ENCODE data around the gene TIGAR. TPM values are rescaled to one million over a fixed set of nuclear protein-coding genes. Genes with fewer than 3 reads are reported as not detected.

The TIGAR gene
- polyA plus RNA-seq, 2 of the 4 experiments (the other 2 are of a cell fraction): 24.5 to 50.9 TPM

DNA sequence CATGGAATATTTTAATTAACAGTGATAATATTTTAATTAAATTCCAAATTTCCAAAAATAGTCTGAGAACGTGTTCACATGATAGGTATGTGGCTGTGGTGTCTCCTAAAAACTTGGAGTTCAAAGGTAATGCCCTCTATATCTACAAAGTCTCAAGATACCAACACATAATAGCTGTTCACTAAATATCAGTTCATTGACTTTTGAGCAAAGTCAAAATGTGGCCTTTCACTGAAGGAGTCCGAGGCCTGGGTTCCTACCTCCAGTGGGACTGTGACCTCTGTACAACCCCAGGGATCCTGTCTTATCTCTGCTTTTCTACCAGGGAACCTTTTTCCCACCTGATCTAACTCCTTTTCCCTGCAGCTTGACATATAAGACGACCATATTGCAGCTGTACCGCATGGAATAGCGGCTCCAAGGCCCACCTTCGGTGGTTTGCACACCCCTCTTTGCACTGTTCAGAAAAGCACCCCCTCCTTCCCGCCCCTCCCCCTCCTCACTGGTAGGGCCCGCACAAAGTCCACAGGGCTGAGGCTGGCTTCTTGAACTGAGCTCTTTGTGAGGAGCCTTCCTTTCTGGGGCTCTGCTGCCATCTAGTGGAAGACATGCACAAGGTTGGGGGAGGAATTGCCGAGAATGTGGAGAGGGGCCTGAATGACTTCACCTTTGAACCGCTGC, 44.3 kb upstream of the TIGAR start:
- 2% methylated on average over 10 of the region's 10 CpGs for WGBS (ENCODE audit: missing lambda C conversion rate)
- TF ChIP-seq CBX2 (IDR thresholded peaks at IDR 0.05; ENCODE audit: borderline replicate concordance, low read depth) (no peak), KDM1A (IDR thresholded peaks at IDR 0.05; ENCODE audit: low read depth) (no peak), HOXB5 (CRISPR knock-in tag; IDR thresholded peaks at IDR 0.05) (no peak), RAD21 (conservative IDR thresholded peaks at IDR 0.05 in 1 of 2, IDR thresholded peaks at IDR 0.05 in 1 of 2) (peak; percentile 90 to 96), KDM5A (IDR thresholded peaks at IDR 0.05) (no peak), PHF8 (IDR thresholded peaks at IDR 0.05; ENCODE audit: borderline replicate concordance, low read depth) (no peak), SMC3 (IDR thresholded peaks at IDR 0.05) (peak; percentile 76), CHD2 (IDR thresholded peaks at IDR 0.05; ENCODE audit: low read length, partially characterized antibody) (no peak), TFCP2L1 (CRISPR knock-in tag; IDR thresholded peaks at IDR 0.05) (no peak)
- TF ChIP-seq, protein P1, sequence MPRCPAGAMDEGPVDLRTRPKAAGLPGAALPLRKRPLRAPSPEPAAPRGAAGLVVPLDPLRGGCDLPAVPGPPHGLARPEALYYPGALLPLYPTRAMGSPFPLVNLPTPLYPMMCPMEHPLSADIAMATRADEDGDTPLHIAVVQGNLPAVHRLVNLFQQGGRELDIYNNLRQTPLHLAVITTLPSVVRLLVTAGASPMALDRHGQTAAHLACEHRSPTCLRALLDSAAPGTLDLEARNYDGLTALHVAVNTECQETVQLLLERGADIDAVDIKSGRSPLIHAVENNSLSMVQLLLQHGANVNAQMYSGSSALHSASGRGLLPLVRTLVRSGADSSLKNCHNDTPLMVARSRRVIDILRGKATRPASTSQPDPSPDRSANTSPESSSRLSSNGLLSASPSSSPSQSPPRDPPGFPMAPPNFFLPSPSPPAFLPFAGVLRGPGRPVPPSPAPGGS (IDR thresholded peaks at IDR 0.05): no peak
- TF ChIP-seq, protein P2, sequence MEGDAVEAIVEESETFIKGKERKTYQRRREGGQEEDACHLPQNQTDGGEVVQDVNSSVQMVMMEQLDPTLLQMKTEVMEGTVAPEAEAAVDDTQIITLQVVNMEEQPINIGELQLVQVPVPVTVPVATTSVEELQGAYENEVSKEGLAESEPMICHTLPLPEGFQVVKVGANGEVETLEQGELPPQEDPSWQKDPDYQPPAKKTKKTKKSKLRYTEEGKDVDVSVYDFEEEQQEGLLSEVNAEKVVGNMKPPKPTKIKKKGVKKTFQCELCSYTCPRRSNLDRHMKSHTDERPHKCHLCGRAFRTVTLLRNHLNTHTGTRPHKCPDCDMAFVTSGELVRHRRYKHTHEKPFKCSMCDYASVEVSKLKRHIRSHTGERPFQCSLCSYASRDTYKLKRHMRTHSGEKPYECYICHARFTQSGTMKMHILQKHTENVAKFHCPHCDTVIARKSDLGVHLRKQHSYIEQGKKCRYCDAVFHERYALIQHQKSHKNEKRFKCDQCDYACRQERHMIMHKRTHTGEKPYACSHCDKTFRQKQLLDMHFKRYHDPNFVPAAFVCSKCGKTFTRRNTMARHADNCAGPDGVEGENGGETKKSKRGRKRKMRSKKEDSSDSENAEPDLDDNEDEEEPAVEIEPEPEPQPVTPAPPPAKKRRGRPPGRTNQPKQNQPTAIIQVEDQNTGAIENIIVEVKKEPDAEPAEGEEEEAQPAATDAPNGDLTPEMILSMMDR (IDR thresholded peaks at IDR 0.05): peak; percentile 88
- TF ChIP-seq, protein P3, sequence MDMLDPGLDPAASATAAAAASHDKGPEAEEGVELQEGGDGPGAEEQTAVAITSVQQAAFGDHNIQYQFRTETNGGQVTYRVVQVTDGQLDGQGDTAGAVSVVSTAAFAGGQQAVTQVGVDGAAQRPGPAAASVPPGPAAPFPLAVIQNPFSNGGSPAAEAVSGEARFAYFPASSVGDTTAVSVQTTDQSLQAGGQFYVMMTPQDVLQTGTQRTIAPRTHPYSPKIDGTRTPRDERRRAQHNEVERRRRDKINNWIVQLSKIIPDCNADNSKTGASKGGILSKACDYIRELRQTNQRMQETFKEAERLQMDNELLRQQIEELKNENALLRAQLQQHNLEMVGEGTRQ (IDR thresholded peaks at IDR 0.05): no peak
- peak; percentile 58 to 84 for ATAC-seq
- FAIRE-seq: peak; percentile 39
- CTCF ChIA-PET: interaction anchor here (0.6 to 13.1 kb wide), 73 partner anchors 8 to 1140 kb away, joined by 3 to 235 read pairs (median 5); no protein-coding TSS in a partner anchor
- POLR2A ChIA-PET: interaction anchor here (0.6 to 1.4 kb wide), 3 partner anchors 44 to 403 kb away, joined by 3 to 6 read pairs (median 3); partner anchors contain the start of gene PARP11
- Histone ChIP-seq H3K4me2 (0 out of 3 replicates have a peak overlapping the region, but pooled peaks have one; percentile 15), H3K27ac (no peak overlapping the region), H3K4me1 (peaks cover 40% of the 10 kb centered on the region), H3K9me3 (no peaks in the 10 kb centered on the region), H3K4me3 (no peak overlapping the region)
- peak; percentile 76 to 84 for DNase-seq (ENCODE audit: low read depth in 1 of 2, low spot score in 1 of 2)

DNA sequence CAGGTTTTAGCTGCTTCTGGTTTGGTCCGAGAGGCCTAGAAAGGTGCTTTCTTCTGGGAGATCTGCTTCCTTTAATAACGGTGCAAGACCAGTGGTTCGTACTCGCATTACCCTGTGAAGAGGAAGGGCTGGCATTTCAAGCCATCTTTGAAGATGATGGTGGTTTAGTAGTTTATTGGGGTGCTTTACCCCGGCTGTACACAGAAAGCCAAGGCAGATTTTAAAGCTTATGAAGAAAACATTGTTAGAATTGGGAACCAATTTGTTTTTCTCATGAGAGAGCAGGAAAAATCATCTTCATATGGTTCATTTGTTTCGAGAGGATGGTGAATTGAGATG, 43.8 kb upstream of the TIGAR start:
- ChIA-PET CTCF (interaction anchor here (0.7 to 13.1 kb wide), 67 partner anchors 9 to 1141 kb away, joined by 3 to 235 read pairs (median 5); no protein-coding TSS in a partner anchor), POLR2A (interaction anchor here (0.9 to 1.4 kb wide), 2 partner anchors 43 to 404 kb away, joined by 3 read pairs; partner anchors contain the start of gene PARP11)
- no peaks in the 10 kb centered on the region for H3K9me3 ChIP-seq
- no peak overlapping the region for H3K27ac ChIP-seq
- TF ChIP-seq, protein P4, sequence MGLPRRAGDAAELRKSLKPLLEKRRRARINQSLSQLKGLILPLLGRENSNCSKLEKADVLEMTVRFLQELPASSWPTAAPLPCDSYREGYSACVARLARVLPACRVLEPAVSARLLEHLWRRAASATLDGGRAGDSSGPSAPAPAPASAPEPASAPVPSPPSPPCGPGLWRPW (IDR thresholded peaks at IDR 0.05): no peak
- TF ChIP-seq MYC (IDR thresholded peaks at IDR 0.05; ENCODE audit: borderline replicate concordance, low read length): no peak
- no peak for TF ChIP-seq KDM1A (IDR thresholded peaks at IDR 0.05; ENCODE audit: low read depth)
- TF ChIP-seq JUN (IDR thresholded peaks at IDR 0.05): no peak
- TF ChIP-seq CBX8 (IDR thresholded peaks at IDR 0.05): no peak
- TF ChIP-seq, protein P5, sequence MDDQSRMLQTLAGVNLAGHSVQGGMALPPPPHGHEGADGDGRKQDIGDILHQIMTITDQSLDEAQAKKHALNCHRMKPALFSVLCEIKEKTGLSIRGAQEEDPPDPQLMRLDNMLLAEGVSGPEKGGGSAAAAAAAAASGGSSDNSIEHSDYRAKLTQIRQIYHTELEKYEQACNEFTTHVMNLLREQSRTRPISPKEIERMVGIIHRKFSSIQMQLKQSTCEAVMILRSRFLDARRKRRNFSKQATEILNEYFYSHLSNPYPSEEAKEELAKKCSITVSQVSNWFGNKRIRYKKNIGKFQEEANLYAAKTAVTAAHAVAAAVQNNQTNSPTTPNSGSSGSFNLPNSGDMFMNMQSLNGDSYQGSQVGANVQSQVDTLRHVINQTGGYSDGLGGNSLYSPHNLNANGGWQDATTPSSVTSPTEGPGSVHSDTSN (IDR thresholded peaks at IDR 0.05): no peak
- TF ChIP-seq GATA3 (IDR thresholded peaks at IDR 0.05; ENCODE audit: borderline replicate concordance): no peak
- no peak for TF ChIP-seq CHD4 (IDR thresholded peaks at IDR 0.05; ENCODE audit: borderline replicate concordance)
- TF ChIP-seq ZFP36 (IDR thresholded peaks at IDR 0.05; ENCODE audit: borderline replicate concordance, partially characterized antibody): no peak
- TF ChIP-seq, protein P3 (IDR thresholded peaks at IDR 0.05): no peak
- no peak for TF ChIP-seq NR3C1 (IDR thresholded peaks at IDR 0.05)
- TF ChIP-seq PHF8 (IDR thresholded peaks at IDR 0.05; ENCODE audit: borderline replicate concordance, low read depth): no peak
- TF ChIP-seq, protein P6, sequence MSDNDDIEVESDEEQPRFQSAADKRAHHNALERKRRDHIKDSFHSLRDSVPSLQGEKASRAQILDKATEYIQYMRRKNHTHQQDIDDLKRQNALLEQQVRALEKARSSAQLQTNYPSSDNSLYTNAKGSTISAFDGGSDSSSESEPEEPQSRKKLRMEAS (IDR thresholded peaks at IDR 0.05): no peak
- TF ChIP-seq RCOR1 (IDR thresholded peaks at IDR 0.05; ENCODE audit: low read depth, low read length): no peak
- TF ChIP-seq TP53 (CRISPR knock-in tag; IDR thresholded peaks at IDR 0.05): no peak
- TF ChIP-seq ESRRA (IDR thresholded peaks at IDR 0.05; ENCODE audit: borderline replicate concordance, low read length): no peak
- no peak overlapping the region for H3K4me3 ChIP-seq
- 12% methylated on average over 6 of the region's 6 CpGs for WGBS (ENCODE audit: missing lambda C conversion rate)
- DNase-seq (ENCODE audit: low read depth in 1 of 2, low spot score in 1 of 2): no peak
- H3K4me2 ChIP-seq: 0 out of 3 replicates have a peak overlapping the region, but pooled peaks have one; percentile 15
- H3K4me1 ChIP-seq: peaks cover 35% of the 10 kb centered on the region
- FAIRE-seq: no peak
- no peak for ATAC-seq

Data from A549 (cell line).